Parathyroid adenoma (tissue), 2 donors: ENCODE results near the gene PNPO.

Source experiments
- H2AFZ ChIP-seq: fragments of 300-600 bp; sonication (generic); one replicate; pipeline ENCODE4 v1.7.0; 2017; ENCODE audit warnings: antibody characterized with exemption, mild to moderate bottlenecking
- H3K27ac ChIP-seq: fragments of 300-600 bp; sonication (generic); one replicate; pipeline ENCODE4 v1.7.0; 2017
- H3K27me3 ChIP-seq: fragments of 300-600 bp; sonication (generic); one replicate; pipeline ENCODE4 v1.7.0; 2017; ENCODE audit warnings: low read length; ENCODE audit not compliant: control insufficient read depth, insufficient read depth
- H3K36me3 ChIP-seq: fragments of 300-600 bp; sonication (generic); one replicate; pipeline ENCODE4 v1.7.0; 2017; ENCODE audit warnings: low read length; ENCODE audit not compliant: control insufficient read depth, insufficient read depth
- H3K4me1 ChIP-seq: fragments of 300-600 bp; sonication (generic); one replicate; pipeline ENCODE4 v1.7.0; 2017; ENCODE audit warnings: control low read depth
- H3K4me2 ChIP-seq: fragments of 300-600 bp; sonication (generic); one replicate; pipeline ENCODE4 v1.7.0; 2017; ENCODE audit warnings: low read length
- H3K4me3 ChIP-seq: fragments of 300-600 bp; sonication (generic); one replicate; pipeline ENCODE4 v1.7.0; 2017; ENCODE audit warnings: low read depth, low read length
- H3K79me2 ChIP-seq: fragments of 300-600 bp; sonication (generic); one replicate; pipeline ENCODE4 v1.7.0; 2017; ENCODE audit warnings: control low read depth
- H3K9ac ChIP-seq: fragments of 300-600 bp; sonication (generic); one replicate; pipeline ENCODE4 v1.7.0; 2017; ENCODE audit warnings: mild to moderate bottlenecking
- H3K9me3 ChIP-seq: fragments of 300-600 bp; sonication (generic); one replicate; pipeline ENCODE4 v1.7.0; 2017; ENCODE audit warnings: low read length; ENCODE audit not compliant: control insufficient read depth
- TF ChIP-seq, protein P1 (sequence below): fragments of 300-600 bp; sonication (generic); IDR thresholded peaks from one replicate; pipeline ENCODE4 v1.7.0; 2017; ENCODE audit warnings: antibody characterized with exemption, mild to moderate bottlenecking
- donor health status: primary hyperparathyroidism.

PNPO gene

GRCh38 chr17:47941246-47942095 lies at the start of gene PNPO:
Gene PNPO (plus strand): TSS chr17:47941571. CDS start chr17:47941676, 105 bp downstream.
- Histone ChIP-seq H2AFZ (peak within 1 kb of the TSS; percentile 79), H3K4me1 (no peaks in the 10 kb centered on the region), H3K27ac (peak within 1 kb of the TSS; percentile 54), H3K9ac (peak within 1 kb of the TSS; percentile 0), H3K27me3 (no peaks in the 10 kb centered on the region), H3K4me3 (peak within 1 kb of the TSS; percentile 92), H3K4me2 (peak within 1 kb of the TSS; percentile 77), H3K9me3 (no peaks in the 10 kb centered on the region), H3K36me3 (no peaks in the 10 kb centered on the region), H3K79me2 (no peaks in the 10 kb centered on the region)
- TF ChIP-seq, protein P1, sequence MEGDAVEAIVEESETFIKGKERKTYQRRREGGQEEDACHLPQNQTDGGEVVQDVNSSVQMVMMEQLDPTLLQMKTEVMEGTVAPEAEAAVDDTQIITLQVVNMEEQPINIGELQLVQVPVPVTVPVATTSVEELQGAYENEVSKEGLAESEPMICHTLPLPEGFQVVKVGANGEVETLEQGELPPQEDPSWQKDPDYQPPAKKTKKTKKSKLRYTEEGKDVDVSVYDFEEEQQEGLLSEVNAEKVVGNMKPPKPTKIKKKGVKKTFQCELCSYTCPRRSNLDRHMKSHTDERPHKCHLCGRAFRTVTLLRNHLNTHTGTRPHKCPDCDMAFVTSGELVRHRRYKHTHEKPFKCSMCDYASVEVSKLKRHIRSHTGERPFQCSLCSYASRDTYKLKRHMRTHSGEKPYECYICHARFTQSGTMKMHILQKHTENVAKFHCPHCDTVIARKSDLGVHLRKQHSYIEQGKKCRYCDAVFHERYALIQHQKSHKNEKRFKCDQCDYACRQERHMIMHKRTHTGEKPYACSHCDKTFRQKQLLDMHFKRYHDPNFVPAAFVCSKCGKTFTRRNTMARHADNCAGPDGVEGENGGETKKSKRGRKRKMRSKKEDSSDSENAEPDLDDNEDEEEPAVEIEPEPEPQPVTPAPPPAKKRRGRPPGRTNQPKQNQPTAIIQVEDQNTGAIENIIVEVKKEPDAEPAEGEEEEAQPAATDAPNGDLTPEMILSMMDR: no peak

- H3K4me1 ChIP-seq: peaks cover 17% of the 10 kb centered on the region
- H3K36me3 ChIP-seq: no peaks in the 10 kb centered on the region
- peak overlapping the region; percentile 80 for H3K4me2 ChIP-seq
- peak overlapping the region; percentile 75 for H2AFZ ChIP-seq
- peak overlapping the region; percentile 58 for H3K9ac ChIP-seq
- TF ChIP-seq, protein P1: no peak
- H3K79me2 ChIP-seq: peaks cover 10% of the 10 kb centered on the region
- no peaks in the 10 kb centered on the region for H3K9me3 ChIP-seq
- H3K27me3 ChIP-seq: no peaks in the 10 kb centered on the region
- peak overlapping the region; percentile 89 for H3K27ac ChIP-seq
- peak overlapping the region; percentile 86 for H3K4me3 ChIP-seq
Measured at GRCh38 chr17:47894498-47895346, 46.6 kb upstream of the PNPO start.

- H3K4me1 ChIP-seq: peaks cover 12% of the 10 kb centered on the region
- peak overlapping the region; percentile 58 for H3K9ac ChIP-seq
- no peaks in the 10 kb centered on the region for H3K36me3 ChIP-seq
- peaks cover 16% of the 10 kb centered on the region for H3K79me2 ChIP-seq
- H3K4me2 ChIP-seq: peak overlapping the region; percentile 80
- peak overlapping the region; percentile 86 for H3K4me3 ChIP-seq
- H2AFZ ChIP-seq: peak overlapping the region; percentile 75
- TF ChIP-seq, protein P1: no peak
- H3K27ac ChIP-seq: peak overlapping the region; percentile 89
- H3K27me3 ChIP-seq: no peaks in the 10 kb centered on the region
- H3K9me3 ChIP-seq: no peaks in the 10 kb centered on the region
Measured at GRCh38 chr17:47895347-47895855, 46.0 kb upstream of the PNPO start.

DNA sequence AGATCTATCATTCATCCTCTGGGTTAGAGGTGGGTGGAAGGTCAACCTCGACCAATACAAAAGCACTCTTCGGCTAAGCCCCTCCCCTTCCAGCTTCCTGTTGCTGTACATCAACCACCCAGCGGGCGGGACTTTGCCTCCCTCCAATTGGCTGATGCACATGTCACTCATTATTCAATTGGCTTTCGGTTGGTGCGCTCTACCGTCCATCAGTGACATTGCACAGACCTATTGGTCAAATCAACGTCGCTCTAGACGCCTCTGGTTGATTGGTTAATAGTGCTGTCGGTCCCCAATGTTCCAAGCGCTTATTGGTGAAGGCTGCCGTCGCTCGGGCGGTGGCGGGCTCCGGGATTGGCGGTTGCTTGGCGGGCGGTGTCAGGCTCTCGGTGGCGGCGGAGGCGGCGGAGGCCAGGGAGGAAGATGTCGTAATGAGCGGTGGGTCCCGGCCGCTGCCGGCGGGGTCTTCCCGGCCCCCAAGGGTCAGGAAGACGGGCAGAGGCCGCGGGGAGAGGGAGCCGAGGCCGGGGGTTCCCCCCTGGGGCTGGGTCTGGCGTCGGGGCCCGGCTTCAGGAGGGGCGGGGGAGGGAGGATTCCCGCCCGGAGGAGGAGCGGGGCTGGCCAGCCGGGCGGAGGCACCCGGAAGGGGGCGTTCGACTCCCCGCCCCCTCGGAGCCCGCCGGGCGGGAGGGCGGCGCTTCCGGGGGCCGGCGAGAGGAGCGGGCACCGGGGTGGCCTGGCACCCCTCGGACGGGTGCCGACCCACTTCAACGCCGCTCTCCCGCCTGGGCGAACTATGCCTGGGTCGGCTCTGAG lies 45.3 kb upstream of the PNPO start, which contains the start of gene SP2:
SP2 (plus strand) TSS at position 381 of the 816 bp plus-strand sequence; CDS start at position 432, 51 bp downstream.
- Histone ChIP-seq H3K4me3 (peak within 1 kb of the TSS; percentile 98), H3K9ac (peak within 1 kb of the TSS; percentile 99), H3K79me2 (peaks cover 19% of the 10 kb centered on the region), H3K4me2 (peak within 1 kb of the TSS; percentile 100), H2AFZ (peak within 1 kb of the TSS; percentile 98), H3K27me3 (no peaks in the 10 kb centered on the region), H3K36me3 (no peaks in the 10 kb centered on the region), H3K4me1 (peaks cover 12% of the 10 kb centered on the region), H3K27ac (peak within 1 kb of the TSS; percentile 100), H3K9me3 (no peaks in the 10 kb centered on the region)
- TF ChIP-seq, protein P1: peak; percentile 28
